Measurements from ENCODE around the gene SYT9.

GRCh38 chr11:7253800-7254199 is 2.1 kb downstream of the SYT9 start:
- TF ChIP-seq POLR2A (IDR thresholded peaks at IDR 0.05; ENCODE audit: low read depth, low read length) (no peak), POLR2AphosphoS5 (IDR thresholded peaks at IDR 0.05; ENCODE audit: low read depth, low read length) (no peak), TAF1 (IDR thresholded peaks at IDR 0.05; ENCODE audit: borderline replicate concordance, low read depth, low read length) (no peak)

Measured in GM12892 (cell line).